ENCODE measurements around the gene ZER1.
"Not testable (repeated sequence)": the region's sequence is repeated elsewhere in the genome, so short reads cannot be mapped to it uniquely, and the experiment has no call there.

The ZER1 gene

GRCh38 chr9:128786681-128787601, 15.2 kb upstream of the ZER1 start, which contains the start of gene TBC1D13:
TSS of gene TBC1D13 (plus strand) at chr9:128787253. CDS start at chr9:128787354, 101 bp downstream.
- FAIRE-seq: no peak

DNA sequence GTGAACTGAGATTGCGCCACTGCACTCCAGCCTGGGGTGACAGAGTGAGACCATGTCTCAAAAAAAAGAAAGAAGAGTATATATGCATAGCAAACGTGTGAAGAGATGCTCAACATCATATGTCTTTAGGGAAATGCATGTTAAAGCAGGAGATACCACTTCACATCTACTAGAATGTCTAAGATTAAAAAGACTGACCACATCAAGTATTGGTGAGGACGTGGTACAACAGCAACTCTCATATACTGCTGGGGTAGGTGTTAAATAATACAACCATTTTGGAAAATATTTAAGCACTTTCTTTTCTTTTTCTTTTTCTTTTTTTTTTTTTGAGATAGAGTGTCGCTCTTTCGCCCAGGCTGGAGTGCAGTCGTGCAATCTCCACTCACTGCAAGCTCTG, 13.7 kb upstream of the ZER1 start:
- no peak for FAIRE-seq

DNA sequence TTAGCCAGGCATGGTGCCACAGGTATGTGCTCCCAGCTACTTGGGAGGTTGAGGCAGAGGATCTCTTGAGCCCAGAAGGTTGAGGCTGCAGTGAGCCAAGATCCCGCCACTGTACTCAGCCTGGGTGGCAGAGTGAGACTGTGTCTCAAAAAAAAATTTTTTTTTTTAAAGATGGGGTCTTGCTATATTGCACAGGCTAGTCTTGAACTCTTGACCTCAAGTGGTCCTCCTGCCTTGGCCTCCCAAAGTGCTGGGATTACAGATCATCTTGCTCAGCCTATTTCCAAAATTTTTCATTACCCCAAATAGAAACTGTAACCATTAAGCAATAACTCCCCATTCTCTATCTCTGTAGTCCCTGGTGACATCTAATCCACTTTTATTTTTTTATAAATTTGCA, 10.9 kb upstream of the ZER1 start:
- no peak for FAIRE-seq

GRCh38 chr9:128781187-128782070, 9.7 kb upstream of the ZER1 start:
- no peak for FAIRE-seq

DNA sequence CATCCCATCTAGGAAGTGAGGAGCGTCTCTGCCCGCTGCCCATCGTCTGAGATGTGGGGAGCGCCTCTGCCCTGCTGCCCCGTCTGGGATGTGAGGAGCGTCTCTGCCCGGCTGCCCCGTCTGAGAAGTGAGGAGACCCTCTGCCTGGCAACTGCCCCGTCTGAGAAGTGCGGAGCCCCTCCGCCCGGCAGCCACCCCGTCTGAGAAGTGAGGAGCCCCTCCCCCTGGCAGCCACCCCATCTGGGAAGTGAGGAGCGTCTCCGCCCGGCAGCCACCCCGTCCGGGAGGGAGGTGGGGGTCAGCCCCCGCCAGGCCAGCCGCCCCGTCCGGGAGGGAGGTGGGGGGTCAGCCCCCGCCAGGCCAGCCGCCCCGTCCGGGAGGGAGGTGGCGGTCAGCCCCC, 8.4 kb upstream of the ZER1 start:
- FAIRE-seq: not testable (repeated sequence)

- FAIRE-seq: no peak
Observed at GRCh38 chr9:128774804-128775203, 3.1 kb upstream of the ZER1 start.

GRCh38 chr9:128773049-128773448, 1.3 kb upstream of the ZER1 start:
- FAIRE-seq: no peak

- FAIRE-seq: no peak
Observed at GRCh38 chr9:128771094-128771721, 519 bp downstream of the ZER1 start.

- FAIRE-seq: no peak
Observed at GRCh38 chr9:128770286-128771030, 1.3 kb downstream of the ZER1 start.

DNA sequence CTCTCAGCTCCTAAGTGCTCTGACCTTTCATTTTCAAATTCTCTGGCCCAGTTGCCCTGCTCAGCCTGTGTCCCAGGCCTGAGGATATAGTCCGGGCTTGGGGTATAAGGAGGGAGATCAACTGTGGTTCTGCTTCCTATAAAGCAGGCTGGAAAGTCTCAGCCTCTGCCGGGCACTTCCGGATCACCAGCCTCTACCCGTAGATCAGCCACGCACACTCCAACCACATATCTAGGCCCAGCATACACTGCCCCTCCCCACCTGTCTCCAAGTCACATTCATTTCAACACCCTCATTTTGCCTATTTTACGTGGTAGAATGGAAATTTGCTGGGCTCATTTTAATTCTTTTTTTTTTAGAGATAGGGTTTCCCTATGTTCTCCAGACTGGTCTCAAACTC, 3.1 kb downstream of the ZER1 start:
- no peak for FAIRE-seq

GRCh38 chr9:128765499-128765898, 6.2 kb downstream of the ZER1 start:
- FAIRE-seq: no peak

DNA sequence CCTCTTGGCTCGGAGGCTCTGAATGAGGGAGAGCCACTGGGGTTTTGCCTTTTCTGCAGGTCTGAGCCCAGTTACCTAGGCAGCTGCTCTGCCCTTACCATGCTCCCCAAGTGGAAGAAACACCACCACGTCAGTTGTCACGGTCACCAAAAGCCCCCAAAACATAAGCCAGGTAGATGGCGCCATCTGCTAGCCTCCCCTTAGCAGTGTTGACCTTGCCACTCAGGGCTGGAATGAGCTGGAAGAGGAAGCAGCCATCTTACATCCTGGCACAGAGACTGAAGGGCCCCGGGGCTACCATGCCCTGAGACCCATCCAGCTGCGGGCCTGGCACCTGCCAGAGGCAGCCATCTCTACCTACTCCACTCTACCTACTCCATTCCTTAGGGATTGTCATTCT, 7.4 kb downstream of the ZER1 start:
- FAIRE-seq: no peak

DNA sequence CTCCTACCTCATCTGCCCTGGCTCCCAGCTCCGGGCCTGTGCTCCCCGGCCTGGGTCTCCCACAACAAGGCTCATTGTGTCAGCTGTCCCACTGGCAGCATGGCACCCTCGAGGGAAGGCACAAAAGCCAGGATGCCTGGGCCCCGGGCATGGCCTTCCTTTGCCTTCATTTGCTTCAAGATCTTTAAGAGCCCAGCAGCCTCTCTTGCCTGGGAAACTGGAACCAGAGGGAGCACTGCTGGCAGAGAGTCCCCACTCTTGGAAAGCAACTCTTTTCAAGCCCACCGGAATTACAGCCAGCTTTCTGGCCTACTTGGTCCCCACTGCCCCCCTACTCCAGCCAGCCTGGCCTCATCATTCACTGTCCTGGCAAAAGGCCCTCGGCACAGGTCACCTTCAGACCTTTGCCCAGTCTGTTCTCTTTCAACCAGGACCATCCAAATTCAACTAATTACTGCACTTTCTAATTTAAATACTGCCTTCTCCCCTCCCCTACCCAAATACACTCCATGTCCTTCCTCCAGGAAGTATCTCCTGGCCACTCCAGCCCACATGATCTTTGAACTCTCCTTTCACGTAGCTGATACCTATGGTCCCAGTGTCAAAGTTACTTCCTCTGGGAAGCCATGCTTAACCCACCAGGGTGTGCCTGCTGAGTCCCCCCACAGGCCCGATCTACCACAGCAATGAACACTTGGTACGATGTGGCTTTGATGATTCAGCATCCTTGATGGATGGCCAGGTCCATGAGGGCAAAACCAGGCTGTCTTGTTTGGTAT, 8.9 kb downstream of the ZER1 start:
- no peak for FAIRE-seq

- no peak for FAIRE-seq
Observed at GRCh38 chr9:128757602-128758001, 14.1 kb downstream of the ZER1 start.

- FAIRE-seq: no peak
Observed at GRCh38 chr9:128753627-128754026, 18.1 kb downstream of the ZER1 start.

- FAIRE-seq: no peak
Observed at GRCh38 chr9:128750926-128751595, 20.7 kb downstream of the ZER1 start.

- no peak for FAIRE-seq
Observed at GRCh38 chr9:128747241-128747640, 24.5 kb downstream of the ZER1 start.

- no peak for FAIRE-seq
Observed at GRCh38 chr9:128743421-128743820, 28.3 kb downstream of the ZER1 start.

DNA sequence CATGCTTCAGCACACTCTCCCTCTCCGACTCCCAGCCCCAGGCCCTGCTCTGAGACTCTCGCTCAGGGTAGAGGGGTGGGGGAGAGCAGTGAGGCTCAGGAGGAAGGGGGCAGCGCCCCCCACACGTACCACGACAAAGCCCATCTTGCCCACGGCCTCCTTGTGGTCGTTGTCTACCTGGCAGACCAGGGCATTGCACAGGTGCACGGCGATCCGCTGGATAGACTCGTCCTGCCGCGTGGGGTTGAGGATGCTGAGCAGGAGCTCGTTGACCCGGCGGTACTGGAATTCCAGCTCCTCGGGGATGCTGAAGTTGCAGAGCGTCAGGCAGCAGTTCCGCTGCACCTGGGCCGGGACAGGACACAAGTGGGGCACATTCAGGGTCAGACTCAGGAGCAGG, 29.3 kb downstream of the ZER1 start:
- FAIRE-seq: no peak

GRCh38 chr9:128735373-128735772, 36.4 kb downstream of the ZER1 start:
- FAIRE-seq: no peak

- no peak for FAIRE-seq
Observed at GRCh38 chr9:128733256-128733655, 38.5 kb downstream of the ZER1 start.

Measured in islet of Langerhans (tissue), 1 donor.